Osteocyte (in vitro differentiated cells): Measurements from ENCODE around the gene HSD17B2. TPM values are rescaled to one million over a fixed set of nuclear protein-coding genes. Genes with fewer than 3 reads are reported as not detected.

Experiments
- DNase-seq: peaks from one replicate; pipeline ENCODE4 v3.0.0; 2021; ENCODE audit warnings: mixed read lengths; ENCODE audit not compliant: unreplicated experiment; ENCODE audit errors: extremely low spot score
- H3K27ac Mint-ChIP-seq: one replicate; pipeline ENCODE4 v1.8.0; 2021; ENCODE audit warnings: mild to moderate bottlenecking, mixed read lengths; ENCODE audit not compliant: unreplicated experiment
- H3K27me3 Mint-ChIP-seq: one replicate; pipeline ENCODE4 v1.8.0; 2021; ENCODE audit warnings: mixed read lengths; ENCODE audit not compliant: unreplicated experiment
- H3K36me3 Mint-ChIP-seq: one replicate; pipeline ENCODE4 v1.8.0; 2021; ENCODE audit warnings: mixed read lengths; ENCODE audit not compliant: unreplicated experiment
- H3K4me1 Mint-ChIP-seq: one replicate; pipeline ENCODE4 v1.8.0; 2021; ENCODE audit warnings: mixed read lengths; ENCODE audit not compliant: unreplicated experiment
- H3K4me3 Mint-ChIP-seq: one replicate; pipeline ENCODE4 v1.8.0; 2021; ENCODE audit warnings: mild to moderate bottlenecking, moderate library complexity, mixed read lengths; ENCODE audit not compliant: unreplicated experiment
- H3K9me3 Mint-ChIP-seq: one replicate; pipeline ENCODE4 v1.8.0; 2021; ENCODE audit warnings: mixed read lengths; ENCODE audit not compliant: unreplicated experiment
- CTCF ChIP-seq: fragments of 200-600 bp; sonication (generic); IDR thresholded peaks from 2 replicates; pipeline ENCODE4 v1.5.0; 2021; ENCODE audit warnings: antibody characterized with exemption, mild to moderate bottlenecking, moderate library complexity
- total RNA-seq: library from RNA; stranded (reverse); gene quantifications from 2 replicates; pipeline ENCODE4 v1.2.1, GENCODE V29; 2021

HSD17B2 gene
- total RNA-seq, 1 donor from 2014 or later = 0.40 TPM

GRCh38 chr16:82118749-82119148 is 83.7 kb downstream of the HSD17B2 start:
- DNase-seq = no peak
- Mint-ChIP-seq H3K9me3 (no peaks in the 10 kb centered on the region), H3K27me3 (peaks cover 14% of the 10 kb centered on the region), H3K27ac (no peak overlapping the region), H3K36me3 (no peaks in the 10 kb centered on the region), H3K4me3 (no peak overlapping the region), H3K4me1 (no peaks in the 10 kb centered on the region)
- no peak for TF ChIP-seq CTCF

- DNase-seq = no peak
- TF ChIP-seq CTCF = no peak
- Mint-ChIP-seq H3K36me3 (no peaks in the 10 kb centered on the region), H3K4me3 (no peak overlapping the region), H3K4me1 (no peaks in the 10 kb centered on the region), H3K27me3 (peaks cover 21% of the 10 kb centered on the region), H3K9me3 (no peaks in the 10 kb centered on the region), H3K27ac (no peak overlapping the region)
Measured at GRCh38 chr16:82119405-82119804, 84.4 kb downstream of the HSD17B2 start.

- H3K36me3 Mint-ChIP-seq = no peaks in the 10 kb centered on the region
- no peak overlapping the region for H3K27ac Mint-ChIP-seq
- H3K9me3 Mint-ChIP-seq = no peaks in the 10 kb centered on the region
- H3K27me3 Mint-ChIP-seq = peaks cover 29% of the 10 kb centered on the region
- H3K4me1 Mint-ChIP-seq = no peaks in the 10 kb centered on the region
- no peak for DNase-seq
- no peak overlapping the region for H3K4me3 Mint-ChIP-seq
- TF ChIP-seq CTCF = no peak
Measured at GRCh38 chr16:82124651-82125050, 89.6 kb downstream of the HSD17B2 start.

GRCh38 chr16:82129881-82130280 is 94.8 kb downstream of the HSD17B2 start:
- Mint-ChIP-seq H3K27me3 (peaks cover 8% of the 10 kb centered on the region), H3K4me1 (no peaks in the 10 kb centered on the region), H3K4me3 (no peak overlapping the region), H3K9me3 (no peaks in the 10 kb centered on the region), H3K36me3 (no peaks in the 10 kb centered on the region), H3K27ac (no peak overlapping the region)
- TF ChIP-seq CTCF = no peak
- no peak for DNase-seq

GRCh38 chr16:82133798-82134197 is 98.7 kb downstream of the HSD17B2 start:
- H3K4me1 Mint-ChIP-seq = peaks cover 15% of the 10 kb centered on the region
- H3K9me3 Mint-ChIP-seq = no peaks in the 10 kb centered on the region
- TF ChIP-seq CTCF = no peak
- H3K36me3 Mint-ChIP-seq = peaks cover 3% of the 10 kb centered on the region
- H3K4me3 Mint-ChIP-seq = no peak overlapping the region
- no peak for DNase-seq
- H3K27ac Mint-ChIP-seq = no peak overlapping the region
- no peaks in the 10 kb centered on the region for H3K27me3 Mint-ChIP-seq
